Right cardiac atrium (tissue), 5 donors: Measurements from ENCODE around the gene IFIT3. TPM values are rescaled to one million over a fixed set of nuclear protein-coding genes. Genes with fewer than 3 reads are reported as not detected.
"Not testable (repeated sequence)": the region's sequence is repeated elsewhere in the genome, so short reads cannot be mapped to it uniquely, and the experiment has no call there.

ENCODE experiments used
- ATAC-seq, 2 donors: fragments of 200-7000 bp; cut with Tn5 transposase; one replicate each; pipeline versions ENCODE4 v1.8.0 to v1.9.1; 2020; ENCODE audit warnings: moderate library complexity in 2 of 2, mild to moderate bottlenecking in 1 of 2
- DNase-seq, 3 donors: peaks; one replicate each; pipeline ENCODE4 v3.0.0-alpha.2; 2020
- H3K27ac ChIP-seq: one replicate; pipeline ENCODE4 v1.5.1; 2013; ENCODE audit warnings: mild to moderate bottlenecking, low read length, control low read depth, moderate library complexity
- H3K27me3 ChIP-seq: one replicate; pipeline ENCODE4 v1.6.1; 2013; ENCODE audit not compliant: control insufficient read depth, insufficient read depth
- H3K4me1 ChIP-seq: one replicate; pipeline ENCODE4 v1.6.1; 2013; ENCODE audit warnings: low read length; ENCODE audit not compliant: control insufficient read depth, insufficient read depth
- H3K4me3 ChIP-seq: one replicate; pipeline ENCODE4 v1.5.1; 2013; ENCODE audit warnings: low read length, control low read depth
- H3K9me3 ChIP-seq: one replicate; pipeline ENCODE4 v1.6.1; 2013; ENCODE audit warnings: low read length; ENCODE audit not compliant: control insufficient read depth
- WGBS: extraction: QIAGEN DNeasy Blood & Tissue Kit; methylation state at CpG from one replicate; pipeline ENCODE4 v1.1.7; 2013; 5-methylcytosine and 5-hydroxymethylcytosine counted together
- intact Hi-C, 4 donors: fragments of 100-400 bp; cut with DNase I; formaldehyde crosslinking; loops; one replicate each; pipeline versions ENCODE4 v1.11.0 to v1.14.0; 2022 to 2023
- polyA plus RNA-seq: library from polyadenylated mRNA; stranded (reverse); fragments of 200-250 nt; gene quantifications from one replicate; pipeline ENCODE4 v1.2.3, GENCODE V29; 2013
- total RNA-seq, 4 donors: library from RNA; stranded (reverse); fragmentation: NEBNext Ultra II Directional; extraction: Animal tissue kit (Norgen Biotek cat#: 25700); gene quantifications; one replicate each; pipeline ENCODE4 v1.2.1, GENCODE V29; 2021
- donor health status: healthy with polysubstance abuse.
- donor health status: DM: no; HTN: yes; CAD: no.
- donor health status: DM: no; HTN: no; CAD: no.
- donor health status: DM: no; HTN: yes; CAD: no; lungs with severe emphysema.
- donor health status: DM: yes; HTN: yes; CAD: no.

The IFIT3 gene
- total and polyA plus RNA-seq, 5 donors, result 8.1 to 14.9 (median 12.6) TPM

DNA sequence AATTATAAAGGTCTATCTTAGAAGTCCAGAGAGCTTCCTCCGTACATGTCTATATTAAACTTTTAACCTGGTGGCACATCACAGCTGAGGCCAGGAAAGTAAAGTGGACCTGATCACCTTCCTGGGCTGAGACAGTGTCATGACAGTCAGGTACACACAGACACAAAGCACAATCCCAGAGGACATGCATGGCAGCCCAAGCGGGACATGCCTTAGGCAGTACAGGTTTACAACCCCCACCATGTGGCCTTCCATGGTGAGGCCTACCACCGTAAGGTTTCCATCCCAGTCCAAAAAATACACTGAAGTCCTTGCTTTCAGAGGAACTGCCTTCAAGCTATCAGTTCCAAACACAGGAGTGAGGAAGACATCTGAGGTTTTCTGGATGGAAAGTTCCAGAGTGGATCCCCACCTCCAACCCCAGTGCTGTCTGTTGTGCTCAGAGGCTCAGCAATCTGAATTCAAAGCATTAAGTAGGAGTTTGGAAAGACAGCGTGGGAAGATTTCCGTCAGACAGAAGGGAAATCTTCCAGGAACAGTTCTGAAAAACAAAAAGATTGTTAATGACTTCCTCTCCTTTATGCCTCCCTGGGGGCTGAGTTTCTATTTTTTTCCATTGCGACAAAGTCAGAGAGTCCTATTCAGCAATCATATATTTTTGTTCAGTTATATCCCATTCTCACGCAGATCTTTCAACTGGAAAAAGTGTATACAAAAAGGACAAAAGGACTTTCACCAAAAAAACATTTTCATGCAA, 20.1 kb downstream of the IFIT3 start:
- DNase-seq (peak in 1 of 3 donors; percentile 40), ATAC-seq (peak; percentile 10 to 55)
- H3K4me3 ChIP-seq, result no peak overlapping the region
- intact Hi-C loops, result no loop called here
- H3K27me3 ChIP-seq, result no peaks in the 10 kb centered on the region
- WGBS, result 46% methylated on average over 7 of the region's 7 CpGs
- H3K9me3 ChIP-seq, result no peaks in the 10 kb centered on the region
- H3K4me1 ChIP-seq, result peaks cover 19% of the 10 kb centered on the region
- H3K27ac ChIP-seq, result peak overlapping the region; percentile 86

DNA sequence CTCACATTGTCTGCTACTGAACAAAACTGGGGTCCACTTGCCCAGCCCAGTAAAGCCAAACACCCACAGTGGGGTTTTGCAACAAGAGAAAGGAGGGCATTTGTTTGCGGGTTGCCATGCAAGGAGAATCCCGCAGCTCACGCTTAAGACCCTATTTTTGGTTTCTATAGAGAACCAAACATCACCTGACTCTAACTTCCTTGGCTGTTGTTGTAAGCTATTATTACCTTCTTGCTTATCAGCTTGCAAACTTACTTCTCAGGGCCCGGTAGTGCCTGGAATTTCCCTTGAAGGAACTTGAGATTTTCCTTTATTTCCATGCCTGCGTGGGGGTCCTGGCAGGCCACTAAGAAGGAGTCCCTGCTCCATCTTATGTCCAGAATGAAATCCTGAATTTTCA, 20.7 kb downstream of the IFIT3 start:
- intact Hi-C loops, result no loop called here
- peaks cover 19% of the 10 kb centered on the region for H3K4me1 ChIP-seq
- peak overlapping the region; percentile 70 for H3K27ac ChIP-seq
- 33% methylated on average over 5 of the region's 5 CpGs for WGBS
- no peak overlapping the region for H3K4me3 ChIP-seq
- H3K9me3 ChIP-seq, result no peaks in the 10 kb centered on the region
- DNase-seq, result no peak
- H3K27me3 ChIP-seq, result no peaks in the 10 kb centered on the region
- no peak for ATAC-seq

DNA sequence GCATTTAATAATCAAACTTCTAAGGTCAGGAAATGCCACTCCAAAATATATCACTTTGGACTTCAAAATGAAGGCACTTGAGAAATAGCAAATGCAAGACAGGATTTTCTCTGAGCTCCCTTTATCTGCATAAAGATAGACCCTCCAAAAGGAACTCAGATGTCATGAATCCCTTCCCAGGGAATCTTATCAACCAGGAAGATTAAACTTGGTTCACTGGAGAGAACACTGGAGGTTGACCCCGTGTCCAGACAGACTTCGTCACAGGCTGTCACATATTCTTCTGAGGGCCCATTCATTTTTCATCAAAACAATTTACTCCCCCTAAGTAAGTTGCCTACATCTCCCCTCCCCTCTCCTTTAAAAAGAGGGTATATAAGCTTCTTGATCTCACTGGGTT, 21.2 kb downstream of the IFIT3 start:
- Histone ChIP-seq H3K9me3 (no peaks in the 10 kb centered on the region), H3K27me3 (no peaks in the 10 kb centered on the region), H3K4me1 (peaks cover 19% of the 10 kb centered on the region), H3K4me3 (no peak overlapping the region), H3K27ac (no peak overlapping the region)
- WGBS, result 28% methylated on average over 2 of the region's 2 CpGs
- ATAC-seq, result no peak
- DNase-seq, result no peak
- intact Hi-C loops, result no loop called here

DNA sequence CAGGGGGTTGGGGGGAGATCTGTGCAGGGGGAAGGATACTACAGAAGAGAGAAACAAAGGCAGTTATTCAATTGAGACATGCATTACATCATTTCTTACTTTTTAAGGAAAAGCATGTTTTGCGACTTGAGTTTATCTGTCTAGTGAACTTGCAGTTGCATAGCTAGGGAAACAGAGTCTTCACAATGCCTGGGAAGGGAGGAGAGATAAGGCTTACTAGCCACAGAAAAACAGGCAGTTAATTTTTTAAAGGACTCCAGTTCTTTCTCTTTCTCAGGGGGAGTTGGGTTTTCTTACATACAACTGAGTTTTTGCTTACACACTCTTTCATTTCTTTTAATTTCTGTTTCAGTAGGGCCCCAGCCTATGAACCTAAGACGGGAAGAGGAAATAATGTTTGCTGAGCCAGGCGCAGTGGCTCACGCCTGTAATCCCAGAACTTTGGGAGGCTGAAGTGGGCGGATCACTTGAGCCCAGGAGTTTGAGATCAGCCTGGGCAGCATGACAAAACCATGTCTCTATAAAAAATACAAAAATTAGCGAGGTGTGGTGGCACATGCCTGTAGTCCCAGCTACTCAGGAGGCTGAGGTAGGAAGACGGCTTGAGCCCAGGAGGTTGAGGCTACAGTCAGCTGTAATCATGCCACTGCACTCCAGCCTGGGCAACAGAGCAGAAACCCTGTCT, 23.0 kb downstream of the IFIT3 start:
- 25% methylated on average over 7 of the region's 7 CpGs for WGBS
- H3K4me3 ChIP-seq, result not testable (repeated sequence)
- peak; percentile 59 to 63 for ATAC-seq

DNA sequence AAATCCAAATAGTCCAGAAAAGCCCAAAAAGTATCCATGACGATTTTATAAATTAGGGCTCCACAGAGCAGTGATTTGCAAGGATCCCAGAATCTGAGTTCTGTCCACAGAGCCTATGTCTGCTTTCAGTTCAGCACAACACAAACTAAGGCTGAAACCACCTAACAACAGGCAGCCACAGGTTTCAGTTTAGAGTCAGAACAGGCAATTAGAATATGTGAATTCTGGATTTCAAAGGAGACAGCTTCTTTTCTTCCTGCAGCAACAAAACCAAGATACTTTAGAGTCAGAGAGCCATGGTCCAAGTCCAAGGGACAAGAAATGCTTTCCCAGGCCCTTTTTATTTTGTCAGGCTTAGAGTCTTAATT, 23.6 kb downstream of the IFIT3 start:
- ATAC-seq (peak in 1 of 2 donors; percentile 25), DNase-seq (no peak)
- Histone ChIP-seq H3K27ac (peak overlapping the region; percentile 96), H3K9me3 (no peaks in the 10 kb centered on the region), H3K27me3 (no peaks in the 10 kb centered on the region), H3K4me3 (no peak overlapping the region), H3K4me1 (peaks cover 19% of the 10 kb centered on the region)
- WGBS, result 64% methylated on average over 1 of the region's 1 CpG
- intact Hi-C loops, result no loop called here

More for the DNA sequence above, 23.0 kb downstream of the IFIT3 start:
- H3K9me3 ChIP-seq, H3K27me3 ChIP-seq, intact Hi-C loops: not testable (repeated sequence)
- Histone ChIP-seq H3K4me1 (peaks cover 19% of the 10 kb centered on the region), H3K27ac (peak overlapping the region; percentile 96)
- peak; percentile 62 to 79 (median 73) for DNase-seq

DNA sequence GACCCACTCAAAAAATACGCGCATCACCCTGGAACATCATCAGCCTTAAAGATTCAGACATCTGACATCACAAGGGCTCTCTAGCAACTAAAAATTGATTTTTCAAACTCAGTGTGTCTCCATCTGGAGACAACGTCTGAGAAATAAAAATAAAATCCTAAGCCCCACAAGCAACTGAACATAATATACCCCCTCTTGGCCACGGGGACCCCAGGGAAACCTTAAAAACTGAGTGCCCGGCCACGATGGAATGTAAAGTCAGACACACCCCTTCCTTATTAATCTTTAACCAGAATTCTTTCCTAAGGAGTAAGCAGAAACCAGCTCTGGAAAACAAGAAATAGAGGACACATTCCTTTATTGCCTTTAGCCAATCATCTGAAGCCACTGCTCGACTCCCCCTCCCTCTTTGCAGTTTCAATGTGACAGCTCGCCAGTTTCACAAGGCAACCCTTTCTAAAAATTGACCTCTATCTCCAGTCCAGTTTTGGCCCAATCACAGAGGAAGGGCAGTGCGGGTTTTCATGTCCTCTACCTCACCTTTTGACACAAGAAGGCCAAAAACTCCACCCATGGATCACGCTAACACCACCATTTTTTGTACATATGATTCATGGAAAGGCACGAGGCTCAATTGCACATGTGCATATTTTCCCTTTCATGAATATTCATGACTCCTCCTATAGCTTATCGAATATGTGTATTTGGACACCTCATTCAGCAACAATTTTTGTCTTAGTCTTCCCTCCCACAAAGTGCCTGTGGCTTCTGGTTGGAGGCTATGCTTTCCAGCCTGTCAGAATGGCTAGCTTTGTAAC, 24.2 kb downstream of the IFIT3 start:
- 34% methylated on average over 12 of the region's 12 CpGs for WGBS

DNA sequence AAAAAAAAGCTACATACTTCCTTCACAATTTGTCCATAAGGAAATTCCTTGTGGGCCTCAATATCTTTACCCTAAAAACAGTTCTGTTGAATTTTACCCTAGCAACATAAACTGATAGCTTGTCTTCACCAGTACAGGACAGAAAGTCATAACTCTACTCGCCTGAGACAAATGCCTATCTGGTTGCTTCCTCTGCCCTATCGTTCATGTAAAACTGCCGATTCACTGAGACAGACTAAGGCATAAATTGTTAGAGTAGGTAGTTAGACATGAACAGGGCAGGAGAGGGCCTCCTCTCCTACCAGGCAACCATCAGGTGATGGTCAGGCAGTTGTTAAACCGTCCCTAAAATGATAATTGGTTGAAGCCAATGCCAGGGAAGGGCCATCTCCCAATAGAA, 25.0 kb downstream of the IFIT3 start:
- no peak for ATAC-seq
- no peaks in the 10 kb centered on the region for H3K27me3 ChIP-seq
- H3K4me3 ChIP-seq, result no peak overlapping the region
- WGBS, result 75% methylated on average over 4 of the region's 4 CpGs
- H3K4me1 ChIP-seq, result peaks cover 14% of the 10 kb centered on the region
- no peak for DNase-seq
- intact Hi-C loops, result no loop called here
- H3K9me3 ChIP-seq, result no peaks in the 10 kb centered on the region
- no peak overlapping the region for H3K27ac ChIP-seq

More for the DNA sequence above, 24.2 kb downstream of the IFIT3 start:
- ATAC-seq (peak; percentile 73 to 79), DNase-seq (peak; percentile 41 to 65 (median 53))
- Histone ChIP-seq H3K27ac (peak overlapping the region; percentile 96), H3K27me3 (no peaks in the 10 kb centered on the region), H3K4me1 (peaks cover 17% of the 10 kb centered on the region), H3K9me3 (no peaks in the 10 kb centered on the region), H3K4me3 (no peak overlapping the region)
- intact Hi-C loops, result no loop called here

DNA sequence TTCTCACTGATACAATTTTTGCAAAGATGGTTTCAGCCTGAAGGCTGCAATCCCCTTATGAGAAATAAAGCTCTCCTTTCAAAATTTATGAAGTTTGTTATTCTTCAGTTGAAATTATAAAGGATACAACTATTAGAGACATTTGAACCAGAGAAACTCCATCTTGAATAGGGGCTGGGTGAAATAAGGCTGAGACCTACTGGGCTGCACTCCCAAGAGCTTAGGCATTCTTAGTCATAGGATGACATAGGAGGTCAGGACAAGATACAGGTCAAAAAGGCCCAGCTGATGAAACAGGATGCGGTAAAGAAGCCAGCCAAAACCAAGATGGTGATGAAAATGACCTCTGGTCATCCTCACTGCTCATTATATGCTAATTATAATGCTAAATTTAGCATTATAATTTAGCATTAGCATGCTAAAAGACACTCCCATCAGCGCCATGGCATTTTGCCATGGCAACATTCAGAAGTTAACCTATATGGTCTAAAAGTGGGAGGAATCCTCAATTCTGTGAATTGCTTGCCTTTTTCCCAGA, 27.7 kb downstream of the IFIT3 start:
- H3K4me1 ChIP-seq, result peaks cover 10% of the 10 kb centered on the region
- no peak overlapping the region for H3K27ac ChIP-seq
- DNase-seq (no peak), ATAC-seq (no peak)
- no peaks in the 10 kb centered on the region for H3K27me3 ChIP-seq
- WGBS, result 93% methylated on average over 2 of the region's 2 CpGs
- H3K4me3 ChIP-seq, result no peak overlapping the region
- intact Hi-C loops, result no loop called here
- H3K9me3 ChIP-seq, result no peaks in the 10 kb centered on the region

DNA sequence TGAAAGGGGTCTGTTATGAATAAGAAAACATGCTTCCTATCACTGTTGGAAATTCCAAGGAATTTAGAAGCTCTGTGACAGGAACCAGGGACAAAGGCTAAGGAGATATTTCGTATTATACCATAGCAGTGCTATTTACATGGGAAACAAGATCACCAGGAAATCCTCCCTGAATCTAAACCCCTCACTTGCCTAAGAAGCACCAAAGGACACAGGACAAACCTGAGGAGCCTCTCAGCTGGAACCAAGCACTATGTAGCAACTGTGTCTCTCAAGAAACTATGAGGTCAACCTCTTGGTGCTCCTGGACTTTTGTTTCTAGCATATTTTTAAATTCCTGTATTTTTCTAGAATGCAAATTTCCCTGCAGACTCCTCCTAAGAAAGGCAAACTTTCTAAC, 29.3 kb downstream of the IFIT3 start:
- Histone ChIP-seq H3K27me3 (no peaks in the 10 kb centered on the region), H3K27ac (no peak overlapping the region)

DNA sequence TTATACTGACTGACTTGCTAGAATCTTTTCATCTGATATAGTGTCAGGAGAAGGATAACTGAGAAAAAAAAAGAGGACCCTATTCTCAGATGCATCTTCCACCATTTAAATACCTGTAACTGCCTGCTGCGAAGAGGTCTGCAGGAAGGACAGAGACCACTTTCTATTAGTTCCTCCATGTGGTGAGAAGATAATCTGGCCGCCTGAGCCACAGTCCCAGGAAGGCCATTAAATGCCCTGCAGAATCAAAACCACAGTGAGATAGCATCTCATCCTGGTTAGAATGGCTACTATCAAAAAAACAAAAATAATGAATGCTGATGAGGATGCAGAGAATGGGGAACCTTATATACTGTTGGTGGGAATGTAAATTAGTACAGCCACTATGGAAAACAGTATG, 30.2 kb downstream of the IFIT3 start:
- intact Hi-C loops, result no loop called here
- Histone ChIP-seq H3K4me3 (no peak overlapping the region), H3K27me3 (no peaks in the 10 kb centered on the region), H3K27ac (no peak overlapping the region), H3K4me1 (peaks cover 7% of the 10 kb centered on the region), H3K9me3 (no peaks in the 10 kb centered on the region)
- no peak for ATAC-seq
- WGBS, result 89% methylated on average over 2 of the region's 2 CpGs
- DNase-seq, result no peak

More for the DNA sequence above, 29.3 kb downstream of the IFIT3 start:
- Histone ChIP-seq H3K9me3 (no peaks in the 10 kb centered on the region), H3K4me3 (no peak overlapping the region), H3K4me1 (peaks cover 5% of the 10 kb centered on the region)
- ATAC-seq (no peak), DNase-seq (no peak)
- intact Hi-C loops, result no loop called here
- 50% methylated on average over 1 of the region's 1 CpG for WGBS

DNA sequence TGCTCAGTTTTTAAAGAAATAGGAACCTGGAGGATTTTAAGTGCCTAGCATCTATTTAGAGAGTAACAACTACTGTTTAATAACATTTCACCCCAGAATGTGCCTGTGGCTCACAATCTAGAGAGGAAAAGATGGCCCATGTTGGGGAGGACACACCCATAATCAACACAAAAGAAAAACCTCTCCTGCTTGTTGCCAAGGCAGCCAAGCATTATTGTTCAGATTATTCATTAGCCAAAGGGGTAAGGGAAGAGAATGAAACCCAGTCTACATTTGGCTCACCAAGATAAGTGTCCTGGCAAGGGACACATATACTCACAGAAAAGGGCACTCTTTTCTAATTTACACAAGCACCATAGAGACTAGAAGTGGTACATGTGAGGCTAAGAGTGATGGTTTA, 32.4 kb downstream of the IFIT3 start:
- ATAC-seq, result peak in 1 of 2 donors; percentile 71
- no peaks in the 10 kb centered on the region for H3K9me3 ChIP-seq
- no peak for DNase-seq
- no peak overlapping the region for H3K4me3 ChIP-seq
- H3K27ac ChIP-seq, result no peak overlapping the region
- H3K4me1 ChIP-seq, result peaks cover 9% of the 10 kb centered on the region
- intact Hi-C loops, result no loop called here
- no peaks in the 10 kb centered on the region for H3K27me3 ChIP-seq
